HG03060 (cell line): Measurements from ENCODE around the gene CD302.
"Not testable (repeated sequence)": the region's sequence is repeated elsewhere in the genome, so short reads cannot be mapped to it uniquely, and the experiment has no call there.

Source experiments
- ATAC-seq: cut with Tn5 transposase; IDR thresholded peaks from one replicate; pipeline ENCODE4 v1.9.1; 2021; ENCODE audit warnings: low read depth, moderate number of reproducible peaks; ENCODE audit not compliant: unreplicated experiment

The CD302 gene

DNA sequence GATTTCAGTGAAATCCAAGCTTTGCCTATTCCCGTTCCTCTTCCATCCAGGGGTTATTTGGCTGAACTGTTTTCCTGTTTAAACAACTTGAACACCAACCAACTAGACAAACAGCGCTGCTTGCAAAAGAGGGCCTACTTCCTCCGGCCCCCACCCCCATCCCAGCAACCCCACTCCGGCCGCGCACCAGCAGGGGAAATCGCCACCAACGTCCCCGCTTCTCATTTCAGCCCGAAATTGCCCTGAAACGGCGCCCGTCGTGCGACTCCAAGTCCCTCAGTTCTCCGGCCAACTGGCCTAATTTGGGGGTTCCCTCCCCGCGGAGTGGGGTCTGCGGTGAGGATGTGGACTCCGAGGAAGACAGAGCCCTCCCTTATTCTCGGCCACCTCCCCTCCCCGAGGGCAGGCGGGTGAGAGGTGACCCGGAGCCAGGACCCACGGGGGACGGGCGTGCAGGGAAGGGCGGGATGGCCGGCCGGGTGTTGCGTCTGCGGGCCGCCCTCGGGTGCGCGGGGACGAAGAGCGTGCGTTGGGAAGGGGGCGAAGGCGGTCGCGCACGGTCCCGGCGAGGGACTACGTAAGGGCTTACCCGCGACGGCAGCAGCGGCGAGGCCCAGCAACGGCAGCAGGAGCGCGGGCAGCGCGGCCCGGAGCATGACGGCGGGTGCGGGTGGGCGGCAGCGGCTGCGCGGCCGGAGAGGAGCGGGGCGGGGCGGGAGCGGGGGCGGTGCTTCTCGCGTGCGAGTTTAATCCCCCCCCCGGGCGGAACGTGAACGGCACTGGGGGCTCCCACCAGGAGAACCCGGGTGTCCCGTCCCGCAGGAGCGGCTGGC, at the start of gene CD302:
CD302 (minus strand) TSS at position 666 of the 833 bp plus-strand sequence; CDS start at position 656, 10 bp downstream.
- ATAC-seq, result no peak

DNA sequence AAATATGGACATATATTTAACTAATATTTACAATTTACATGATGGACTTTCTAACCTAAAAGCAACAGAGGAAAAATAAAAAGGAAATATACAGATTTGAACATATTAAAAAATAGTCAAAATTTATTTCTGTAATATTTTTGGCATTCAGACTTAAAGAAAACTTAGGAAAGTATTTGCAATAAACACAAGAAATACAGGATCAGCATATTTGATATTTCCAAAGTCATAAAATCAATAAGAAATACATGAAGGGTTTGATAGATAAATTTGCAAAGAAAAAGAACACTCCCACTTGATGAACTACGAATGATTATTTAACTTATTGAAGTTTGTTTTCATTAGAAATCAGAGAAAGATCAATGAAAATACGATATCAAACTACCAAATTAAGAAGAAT, 48.6 kb upstream of the CD302 start:
- ATAC-seq, result no peak

- no peak for ATAC-seq
These were observed 42.6 kb upstream of the CD302 start for GRCh38 chr2:159840616-159841015.

GRCh38 chr2:159832858-159833257, 34.9 kb upstream of the CD302 start:
- no peak for ATAC-seq

DNA sequence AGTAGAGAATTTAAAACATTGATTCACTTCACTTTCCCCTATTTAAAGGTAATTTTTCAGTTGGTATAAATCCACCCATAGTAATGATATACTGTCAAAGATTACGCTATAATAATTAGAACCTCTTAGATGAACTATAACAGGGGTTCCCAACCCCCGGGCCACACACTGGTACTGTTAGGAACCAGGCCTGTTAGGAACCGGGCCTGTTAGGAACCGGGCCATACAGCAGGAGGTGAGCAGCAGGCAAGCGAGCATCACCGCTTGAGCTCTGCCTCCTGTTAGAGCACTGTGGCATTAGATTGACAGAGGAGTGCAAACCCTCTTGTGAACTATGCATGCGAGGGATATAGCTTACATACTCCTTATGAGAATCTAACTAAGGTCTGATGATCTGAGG, 34.0 kb upstream of the CD302 start:
- ATAC-seq, result no peak

DNA sequence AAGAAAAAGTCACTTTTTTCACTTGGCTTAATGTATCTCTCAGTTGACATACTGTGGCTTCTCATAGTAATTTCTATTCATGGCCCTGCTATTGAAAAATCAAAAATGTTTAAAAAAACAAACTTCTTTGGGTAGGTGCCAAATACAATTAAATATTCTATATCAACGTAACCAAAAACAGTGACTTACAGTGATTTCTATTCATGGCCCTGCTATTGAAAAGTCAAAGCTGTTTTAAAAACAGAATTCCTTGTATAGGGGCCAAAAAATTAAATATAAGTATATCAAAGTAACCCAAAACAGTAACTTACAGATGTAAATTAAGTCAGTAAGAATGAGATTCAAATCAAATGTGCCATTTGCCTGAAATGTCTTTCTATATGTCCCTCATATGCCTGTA, 31.4 kb upstream of the CD302 start:
- ATAC-seq, result no peak

DNA sequence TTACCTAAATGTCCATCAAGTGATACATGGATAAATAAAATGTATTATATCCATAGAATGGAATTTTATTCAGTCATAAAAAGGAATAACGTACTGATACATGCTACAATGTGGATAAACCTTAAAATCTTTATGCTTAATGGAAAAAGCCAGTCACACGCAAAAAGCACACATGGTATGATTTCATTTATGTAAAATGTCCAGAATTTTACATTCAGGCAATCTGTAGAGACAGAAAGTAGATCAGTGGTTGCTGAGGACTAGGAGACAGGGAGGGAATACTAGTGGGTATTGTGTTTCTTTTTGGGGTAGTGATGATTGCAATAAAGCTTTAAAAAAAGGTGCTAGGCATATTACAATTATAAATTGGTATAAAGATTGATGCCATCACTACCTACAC, 30.7 kb upstream of the CD302 start:
- ATAC-seq, result no peak

- not testable (repeated sequence) for ATAC-seq
These were observed 24.4 kb upstream of the CD302 start for GRCh38 chr2:159822478-159822833.

- ATAC-seq, result not testable (repeated sequence)
These were observed 23.9 kb upstream of the CD302 start for GRCh38 chr2:159821775-159822477.

- ATAC-seq, result no peak
These were observed 20.9 kb upstream of the CD302 start for GRCh38 chr2:159818940-159819339.

DNA sequence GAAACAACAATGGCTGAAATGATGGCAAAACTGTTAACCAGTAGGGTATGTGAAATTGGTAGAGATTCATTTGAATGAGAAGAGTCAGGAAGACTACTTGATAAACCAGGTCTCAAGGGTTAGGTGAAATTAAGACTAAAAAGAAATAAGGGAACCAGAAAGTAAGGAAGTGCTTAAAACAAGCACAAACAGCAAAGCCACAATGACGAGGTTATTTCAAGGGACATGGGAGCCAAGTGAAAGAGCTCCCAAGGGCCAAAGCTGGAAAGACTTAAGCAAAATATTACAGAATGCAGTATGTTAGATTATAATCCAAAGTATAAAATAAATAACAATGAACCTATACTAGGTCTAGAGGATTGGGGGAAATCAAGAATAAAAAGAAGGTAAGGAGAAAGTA, 19.3 kb upstream of the CD302 start:
- ATAC-seq, result no peak

DNA sequence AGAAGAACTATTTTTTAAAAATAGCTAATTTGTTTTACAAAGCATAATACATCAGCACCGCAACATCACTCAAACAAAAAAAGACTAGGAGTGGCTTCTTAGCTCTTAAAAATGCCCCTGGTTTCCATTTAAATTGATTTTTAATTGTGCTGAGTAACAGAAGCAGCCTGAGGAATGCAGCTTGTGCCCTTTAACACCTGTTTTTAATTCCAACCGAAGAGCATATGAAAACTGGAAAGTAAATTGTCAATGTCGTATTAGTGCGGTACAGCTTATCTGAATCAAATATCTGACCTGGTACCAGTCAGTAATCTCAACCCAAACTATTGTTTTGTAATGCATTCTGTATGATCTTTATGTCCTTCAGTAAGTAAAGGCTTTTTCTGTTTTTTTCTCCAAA, 13.2 kb upstream of the CD302 start:
- no peak for ATAC-seq

- ATAC-seq, result no peak
These were observed 10.0 kb upstream of the CD302 start for GRCh38 chr2:159808032-159808425.

DNA sequence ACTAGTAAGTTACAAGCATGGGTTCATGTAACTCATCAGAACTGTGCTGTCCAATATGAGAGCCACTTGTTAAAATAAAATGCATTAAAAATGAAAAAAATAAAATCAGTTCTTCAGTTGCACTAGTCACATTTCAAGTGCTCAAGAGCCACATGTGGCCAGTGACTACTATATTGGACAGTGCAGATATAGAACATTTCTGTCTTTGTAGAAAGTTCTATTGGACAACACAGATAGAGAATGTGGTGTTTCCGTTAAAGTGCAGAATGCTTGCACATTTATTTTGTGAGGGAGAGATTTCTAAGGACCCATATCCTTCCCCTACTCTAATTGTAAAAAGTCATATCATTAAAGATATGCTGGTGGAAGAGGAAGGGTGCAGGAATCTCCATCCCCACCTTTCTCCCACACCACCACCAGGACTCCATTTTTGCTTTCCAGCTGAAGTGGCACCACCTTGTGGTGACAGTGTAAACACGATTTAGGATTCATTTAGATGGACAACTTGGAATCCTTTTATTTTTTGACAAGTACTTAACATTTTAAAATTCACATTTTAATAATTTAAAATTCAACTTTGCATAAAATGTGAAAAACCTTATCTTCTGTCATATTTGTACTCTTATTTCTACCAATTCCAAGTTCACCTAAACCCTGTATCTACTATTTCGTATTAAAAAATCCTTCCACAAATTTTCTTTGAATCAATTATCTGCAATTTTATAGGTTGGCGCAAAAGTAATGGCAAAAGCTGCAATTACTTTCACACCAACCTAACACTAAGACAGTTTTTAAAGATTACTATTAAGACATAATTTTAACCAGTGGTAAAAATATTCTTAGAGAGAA, 9.4 kb upstream of the CD302 start:
- ATAC-seq, result no peak

DNA sequence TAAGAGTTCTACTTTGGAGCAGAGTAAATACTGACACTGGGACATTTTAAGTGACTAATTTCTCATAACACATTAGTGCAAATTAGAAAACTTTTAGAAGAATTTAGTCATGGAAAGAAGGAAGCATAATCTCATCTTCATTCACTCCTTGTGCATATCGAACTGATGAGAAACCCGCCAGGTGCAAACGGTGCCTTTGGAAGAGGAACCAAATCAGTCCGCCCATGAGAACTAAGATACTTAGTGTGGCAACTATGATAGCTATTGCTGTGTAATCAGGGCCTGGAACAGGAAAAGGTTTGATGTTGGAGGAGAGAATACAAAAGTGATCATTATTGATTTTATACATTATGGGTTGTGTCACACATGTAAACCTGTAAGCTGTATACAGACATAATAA, 6.9 kb upstream of the CD302 start:
- ATAC-seq, result no peak

GRCh38 chr2:159803235-159803962, 5.4 kb upstream of the CD302 start:
- ATAC-seq, result no peak

- ATAC-seq, result no peak
These were observed 4.7 kb upstream of the CD302 start for GRCh38 chr2:159802673-159803072.

DNA sequence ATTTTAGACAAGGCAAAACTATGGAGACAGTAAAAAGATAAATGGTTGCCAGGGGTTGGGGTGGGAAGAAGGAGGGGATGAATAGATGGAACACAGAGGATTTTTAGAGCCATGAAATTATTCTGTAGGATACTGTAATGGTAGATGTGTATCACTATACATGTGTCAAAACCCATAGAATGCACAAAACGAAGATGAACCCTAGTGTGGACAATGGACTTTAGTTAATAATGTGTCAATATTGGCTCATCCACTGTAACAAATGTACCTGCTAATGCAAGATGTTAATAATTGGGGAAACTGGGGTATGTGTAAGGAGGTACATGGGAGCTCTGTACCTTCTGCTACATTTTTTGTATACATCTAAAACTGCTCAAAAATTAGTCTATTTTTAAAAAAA, 1.8 kb upstream of the CD302 start:
- no peak for ATAC-seq

- no peak for ATAC-seq
These were observed 343 bp upstream of the CD302 start for GRCh38 chr2:159798376-159798725.

GRCh38 chr2:159797225-159797542, 824 bp downstream of the CD302 start:
- no peak for ATAC-seq
